Esophagus muscularis mucosa (tissue), 3 donors: ENCODE measurements around the gene USP28.

Source experiments
- CTCF ChIP-seq, 3 experiments: fragments of 200-600 bp in 2 of 3; fragments of 450-650 bp in 1 of 3; sonication (generic) in 2 of 3; IDR thresholded peaks; one replicate each; pipeline ENCODE4 v1.5.1; 2017 to 2019; ENCODE audit warnings: antibody characterized with exemption in 3 of 3, mild to moderate bottlenecking in 2 of 3, moderate library complexity in 1 of 3
- POLR2AphosphoS5 ChIP-seq, 2 donors: sonication (generic); formaldehyde crosslinking; IDR thresholded peaks; one replicate each; pipeline ENCODE4 v1.6.1; 2017; ENCODE audit warnings: antibody characterized with exemption in 2 of 2

DNA sequence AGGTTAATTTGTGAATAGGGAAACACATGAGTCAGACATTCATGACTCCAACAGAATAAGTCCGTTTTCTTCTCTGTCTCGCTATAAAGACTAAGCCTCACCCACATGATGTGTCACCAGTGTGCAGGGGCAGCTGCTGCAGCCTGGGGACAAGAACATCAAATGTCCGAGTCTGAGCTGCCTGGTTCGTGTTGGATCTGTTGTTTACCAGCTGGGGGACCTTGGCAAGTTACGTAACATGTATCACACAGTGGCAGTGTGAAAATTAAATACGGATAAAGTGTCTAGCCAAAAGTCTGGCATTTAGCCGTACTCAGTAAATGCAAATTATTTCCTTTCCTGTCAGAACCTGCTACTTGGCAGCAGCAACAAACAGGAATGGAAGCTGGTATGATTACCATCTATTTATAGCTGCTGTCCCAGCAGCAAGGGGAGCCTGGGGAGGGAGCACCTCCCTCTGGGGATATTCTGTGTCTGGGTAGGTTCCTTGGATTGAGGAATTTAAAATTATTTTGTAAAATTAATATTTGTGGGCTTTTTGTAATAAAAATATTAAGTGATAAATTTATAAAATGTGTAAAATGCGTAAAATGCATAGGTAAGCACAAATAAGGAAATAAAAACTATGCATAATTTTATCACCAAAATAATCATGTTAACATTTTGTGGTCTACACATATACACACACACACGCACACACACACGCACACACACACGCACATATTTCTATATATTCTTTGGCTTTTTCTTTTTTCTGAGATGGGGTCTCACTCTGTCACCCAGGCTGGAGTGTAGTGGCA lies 97.1 kb downstream of the USP28 start:
- no peak for TF ChIP-seq CTCF (IDR thresholded peaks at IDR 0.05)
- TF ChIP-seq POLR2AphosphoS5 (IDR thresholded peaks at IDR 0.05), result peak in 1 of 2 donors; percentile 47
